Keratinocyte (primary cell): Measurements from ENCODE around the gene RBMS3. TPM values are rescaled to one million over a fixed set of nuclear protein-coding genes. Genes with fewer than 3 reads are reported as not detected.

Experiments
- DNase-seq: peaks from one replicate; pipeline ENCODE4 v3.0.0-alpha.2; 2011; ENCODE audit warnings: low read depth, missing footprints, low spot score
- FAIRE-seq: peaks from 2 replicates; lab custom pipeline; 2011; peaks lifted over from hg19 to GRCh38; lab: Jason Lieb, UNC
- H2AFZ ChIP-seq: 2 replicates; pipeline ENCODE4 v1.6.0; 2012; ENCODE audit warnings: low read length, control low read depth, inconsistent platforms; ENCODE audit not compliant: control insufficient read depth
- H3K27ac ChIP-seq: 2 replicates; pipeline ENCODE4 v1.5.1; 2011; ENCODE audit warnings: low read length; ENCODE audit not compliant: control insufficient read depth, insufficient read depth
- H3K27me3 ChIP-seq: 3 replicates; pipeline ENCODE4 v1.6.0; 2011; ENCODE audit warnings: low read length; ENCODE audit not compliant: control insufficient read depth, insufficient read depth; ENCODE audit errors: extremely low read depth
- H3K36me3 ChIP-seq, 2 experiments: 2 replicates in 1 of 2; 3 replicates in 1 of 2; pipeline ENCODE4 v1.5.1; 2011; ENCODE audit warnings: low read length in 2 of 2, mild to moderate bottlenecking in 1 of 2; ENCODE audit not compliant: control insufficient read depth in 2 of 2, insufficient read depth in 2 of 2; ENCODE audit errors: extremely low read depth in 1 of 2
- H3K4me1 ChIP-seq: 3 replicates; pipeline ENCODE4 v1.5.1; 2011; ENCODE audit warnings: low read length; ENCODE audit not compliant: control insufficient read depth, insufficient read depth; ENCODE audit errors: extremely low read depth
- H3K4me2 ChIP-seq: 3 replicates; pipeline ENCODE4 v1.6.0; 2011; ENCODE audit warnings: low read depth, low read length; ENCODE audit not compliant: control insufficient read depth, insufficient read depth; ENCODE audit errors: extremely low read depth
- H3K4me3 ChIP-seq, 3 experiments: fragments of 200-600 bp in 1 of 3; sonication (generic) in 1 of 3; 2 replicates in 2 of 3; 3 replicates in 1 of 3; pipeline ENCODE4 v1.5.1; 2011 to 2016; ENCODE audit warnings: low read length in 3 of 3, mild to moderate bottlenecking in 3 of 3, control low read depth in 2 of 3, inconsistent platforms in 1 of 3, low read depth in 1 of 3, mixed read lengths in 1 of 3, mixed run types in 1 of 3, moderate library complexity in 1 of 3; ENCODE audit not compliant: control insufficient read depth in 2 of 3, insufficient read depth in 2 of 3; ENCODE audit errors: extremely low read depth in 1 of 3
- H3K79me2 ChIP-seq: 2 replicates; pipeline ENCODE4 v1.6.0; 2012; ENCODE audit warnings: low read length; ENCODE audit not compliant: control insufficient read depth, insufficient read depth
- H3K9ac ChIP-seq: 3 replicates; pipeline ENCODE4 v1.6.0; 2011; ENCODE audit warnings: low read length; ENCODE audit not compliant: control insufficient read depth, insufficient read depth; ENCODE audit errors: extremely low read depth
- H3K9me1 ChIP-seq: 3 replicates; pipeline ENCODE4 v1.6.0; 2011; ENCODE audit warnings: low read length; ENCODE audit not compliant: control insufficient read depth, insufficient read depth; ENCODE audit errors: extremely low read depth
- H3K9me3 ChIP-seq: 2 replicates; pipeline ENCODE4 v1.5.1; 2012; ENCODE audit warnings: low read depth, low read length; ENCODE audit not compliant: control insufficient read depth
- H4K20me1 ChIP-seq: 3 replicates; pipeline ENCODE4 v1.6.0; 2011; ENCODE audit warnings: low read length; ENCODE audit not compliant: control insufficient read depth, insufficient read depth; ENCODE audit errors: extremely low read depth
- EZH2 ChIP-seq: IDR thresholded peaks from one replicate; pipeline ENCODE4 v1.6.1; 2012; ENCODE audit warnings: inconsistent platforms, mild to moderate bottlenecking, low read length, moderate library complexity
- dilution Hi-C: fragments of 300-500 bp; cut with MboI; formaldehyde crosslinking; loops from one replicate; pipeline ENCODE4 v1.7.0; 2020; ENCODE audit warnings: low sequenced_read_pairs; ENCODE audit not compliant: extremely low pct_ligation_motif_present
- polyA plus RNA-seq, 5 experiments: library from polyadenylated mRNA; depleted of rRNA in 3 of 5; stranded (reverse) in 3 of 5; stranded (forward) in 1 of 5; unstranded in 1 of 5; fragments of >200 nt; gene quantifications; 1 replicate in 1 of 5; 2 replicates in 3 of 5; 3 replicates in 1 of 5; pipeline versions ENCODE4 v1.2.1 to v1.2.3, GENCODE V29; 2011 to 2012; ENCODE audit warnings: missing spikeins in 2 of 5, low read depth in 1 of 5, low replicate concordance in 1 of 5
- TF ChIP-seq, protein P1 (sequence below), 3 experiments: IDR thresholded peaks in 1 of 3; conservative IDR thresholded peaks in 1 of 3; optimal IDR thresholded peaks in 1 of 3; 2 replicates in 2 of 3; 3 replicates in 1 of 3; pipeline versions ENCODE3 to v1.5.1; 2011; ENCODE audit warnings: low read length in 3 of 3, mild to moderate bottlenecking in 3 of 3, moderate library complexity in 2 of 3, control low read depth in 1 of 3, inconsistent platforms in 1 of 3; ENCODE audit not compliant: insufficient read depth in 2 of 3; ENCODE audit errors: extremely low read depth in 1 of 3

RBMS3 gene
- polyA plus RNA-seq, 1 donor (not counting 4 experiments of a cell fraction or from before 2014, with no cell fraction given), result 2.3 TPM

DNA sequence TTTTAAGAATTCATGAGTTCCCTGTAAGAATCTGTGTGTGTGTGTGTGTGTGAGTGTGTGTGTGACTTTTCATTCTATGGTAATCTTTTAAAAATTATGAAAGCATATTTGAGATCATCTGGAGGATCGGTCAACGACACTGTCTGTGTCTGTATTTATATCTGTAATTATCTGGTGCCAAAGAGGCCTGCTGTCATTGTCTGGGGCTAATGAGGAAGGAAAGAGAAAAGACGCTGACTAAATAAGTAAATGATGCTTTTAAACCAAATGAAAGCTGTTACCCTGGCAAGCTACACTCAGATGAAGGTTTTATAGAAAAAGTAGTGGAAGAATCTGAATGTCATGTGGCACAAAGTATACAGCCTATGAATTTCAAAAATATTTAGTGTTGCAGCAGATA lies 439.8 kb downstream of the RBMS3 start:
- Histone ChIP-seq H4K20me1 (no peaks in the 10 kb centered on the region), H3K9ac (no peak overlapping the region), H2AFZ (no peak overlapping the region), H3K27me3 (no peaks in the 10 kb centered on the region), H3K79me2 (no peaks in the 10 kb centered on the region), H3K4me3 (no peak overlapping the region), H3K9me1 (no peaks in the 10 kb centered on the region), H3K36me3 (no peaks in the 10 kb centered on the region), H3K9me3 (no peaks in the 10 kb centered on the region), H3K27ac (no peak overlapping the region), H3K4me2 (no peak overlapping the region), H3K4me1 (peaks cover 15% of the 10 kb centered on the region)
- FAIRE-seq (no peak), DNase-seq (no peak)
- TF ChIP-seq EZH2, result no peak
- TF ChIP-seq, protein P1, sequence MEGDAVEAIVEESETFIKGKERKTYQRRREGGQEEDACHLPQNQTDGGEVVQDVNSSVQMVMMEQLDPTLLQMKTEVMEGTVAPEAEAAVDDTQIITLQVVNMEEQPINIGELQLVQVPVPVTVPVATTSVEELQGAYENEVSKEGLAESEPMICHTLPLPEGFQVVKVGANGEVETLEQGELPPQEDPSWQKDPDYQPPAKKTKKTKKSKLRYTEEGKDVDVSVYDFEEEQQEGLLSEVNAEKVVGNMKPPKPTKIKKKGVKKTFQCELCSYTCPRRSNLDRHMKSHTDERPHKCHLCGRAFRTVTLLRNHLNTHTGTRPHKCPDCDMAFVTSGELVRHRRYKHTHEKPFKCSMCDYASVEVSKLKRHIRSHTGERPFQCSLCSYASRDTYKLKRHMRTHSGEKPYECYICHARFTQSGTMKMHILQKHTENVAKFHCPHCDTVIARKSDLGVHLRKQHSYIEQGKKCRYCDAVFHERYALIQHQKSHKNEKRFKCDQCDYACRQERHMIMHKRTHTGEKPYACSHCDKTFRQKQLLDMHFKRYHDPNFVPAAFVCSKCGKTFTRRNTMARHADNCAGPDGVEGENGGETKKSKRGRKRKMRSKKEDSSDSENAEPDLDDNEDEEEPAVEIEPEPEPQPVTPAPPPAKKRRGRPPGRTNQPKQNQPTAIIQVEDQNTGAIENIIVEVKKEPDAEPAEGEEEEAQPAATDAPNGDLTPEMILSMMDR (optimal IDR thresholded peaks at IDR 0.05 in 1 of 3, IDR thresholded peaks at IDR 0.05 in 1 of 3, conservative IDR thresholded peaks at IDR 0.05 in 1 of 3; ENCODE audit: extremely low read depth in 1 of 3, insufficient read depth in 2 of 3, low read length in 3 of 3), result no peak
- dilution Hi-C loops, result no loop called here

DNA sequence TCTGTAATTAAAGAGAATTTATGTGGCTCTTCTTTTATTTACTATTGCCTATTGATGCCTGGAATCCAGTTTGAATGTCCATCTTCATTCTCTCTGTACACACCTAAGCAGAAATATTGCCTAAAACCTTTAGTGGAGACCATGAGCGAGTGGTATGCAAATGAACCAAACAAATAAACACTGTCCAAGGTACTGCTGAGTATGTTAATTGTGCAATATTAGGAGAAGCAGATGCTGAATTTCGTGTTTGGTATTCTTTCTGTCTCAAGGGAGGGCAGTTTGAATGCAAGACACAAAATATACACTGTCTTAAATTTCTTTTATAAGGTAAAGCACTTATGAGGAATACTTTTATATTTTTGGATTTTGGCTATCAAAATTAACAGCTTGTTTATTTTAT lies 440.9 kb downstream of the RBMS3 start:
- Histone ChIP-seq H3K27ac (no peak overlapping the region), H3K36me3 (no peaks in the 10 kb centered on the region), H3K9me3 (no peaks in the 10 kb centered on the region), H2AFZ (no peak overlapping the region), H4K20me1 (no peaks in the 10 kb centered on the region), H3K4me1 (peaks cover 15% of the 10 kb centered on the region), H3K79me2 (no peaks in the 10 kb centered on the region), H3K9ac (no peak overlapping the region), H3K9me1 (no peaks in the 10 kb centered on the region), H3K4me3 (no peak overlapping the region), H3K4me2 (no peak overlapping the region), H3K27me3 (no peaks in the 10 kb centered on the region)
- DNase-seq, result no peak
- FAIRE-seq, result no peak
- TF ChIP-seq, protein P1 (optimal IDR thresholded peaks at IDR 0.05 in 1 of 3, IDR thresholded peaks at IDR 0.05 in 1 of 3, conservative IDR thresholded peaks at IDR 0.05 in 1 of 3; ENCODE audit: extremely low read depth in 1 of 3, insufficient read depth in 2 of 3, low read length in 3 of 3), result no peak
- no peak for TF ChIP-seq EZH2
- dilution Hi-C loops, result no loop called here
